Ovary (tissue), 9 donors: ENCODE results near the gene ATP4B. TPM values are rescaled to one million over a fixed set of nuclear protein-coding genes. Genes with fewer than 3 reads are reported as not detected.

ENCODE experiments used
- DNase-seq, 5 donors: peaks; one replicate each; pipeline ENCODE4 v3.0.0-alpha.2; 2019 to 2020
- H3K27ac ChIP-seq, 2 donors: fragments of 200-600 bp; one replicate each; pipeline versions ENCODE4 v1.5.1 to v1.8.0; 2019 to 2022
- H3K27me3 ChIP-seq: fragments of 200-600 bp; one replicate; pipeline ENCODE4 v1.8.0; 2022
- H3K36me3 ChIP-seq: fragments of 200-600 bp; sonication (generic); one replicate; pipeline ENCODE4 v1.5.1; 2019
- H3K4me1 ChIP-seq: one replicate; pipeline ENCODE4 v1.8.1; 2013; ENCODE audit warnings: mild to moderate bottlenecking, moderate library complexity; ENCODE audit not compliant: insufficient read depth
- H3K4me3 ChIP-seq: fragments of 200-600 bp; sonication (generic); one replicate; pipeline ENCODE4 v1.5.1; 2017
- H3K9me3 ChIP-seq, 2 donors: fragments of 200-600 bp in 1 of 2; sonication (generic) in 1 of 2; one replicate each; pipeline versions ENCODE4 v1.5.1 to v1.8.1; 2013 to 2019; ENCODE audit warnings: mild to moderate bottlenecking in 1 of 2, moderate library complexity in 1 of 2
- CTCF ChIP-seq, 3 donors: fragments of 450-650 bp in 2 of 3; fragments of 200-600 bp in 1 of 3; IDR thresholded peaks; one replicate each; pipeline versions ENCODE4 v1.5.1 to v1.8.0; 2016 to 2022; ENCODE audit warnings: antibody characterized with exemption in 3 of 3, mild to moderate bottlenecking in 1 of 3
- EP300 ChIP-seq: sonication (generic); formaldehyde crosslinking; IDR thresholded peaks from one replicate; pipeline ENCODE4 v1.6.1; 2017; ENCODE audit warnings: antibody characterized with exemption
- POLR2A ChIP-seq: fragments of 450-650 bp; IDR thresholded peaks from one replicate; pipeline ENCODE4 v1.6.1; 2017; ENCODE audit warnings: antibody characterized with exemption, mild to moderate bottlenecking, moderate library complexity
- whole genome bisulfite sequencing, 3 donors: extraction: QIAGEN DNeasy Blood & Tissue Kit in 1 of 3; methylation state at CpG; one replicate each; pipeline versions ENCODE4 v1.1.5 to v1.1.7; 2013 to 2017; 5-methylcytosine and 5-hydroxymethylcytosine counted together
- intact Hi-C, 4 donors: fragments of 100-400 bp; cut with DNase I; formaldehyde crosslinking; loops; one replicate each; pipeline versions ENCODE4 v1.11.0 to v1.15.1; 2022 to 2023
- polyA plus RNA-seq, 2 donors: library from polyadenylated mRNA; stranded (reverse); fragments of 200-250 nt in 1 of 2; fragments of 350-450 nt in 1 of 2; fragmentation: Illumina TruSeq in 1 of 2; extraction: RNeasy Lipid Tissue Mini Kit (QIAGEN cat#74804) in 1 of 2; gene quantifications; one replicate each; pipeline ENCODE4 v1.2.3, GENCODE V29; 2013 to 2014
- total RNA-seq, 7 donors: library from RNA; depleted of rRNA in 2 of 7; stranded (reverse); fragments of >200 nt in 2 of 7; fragmentation: NEBNext Ultra II Directional in 3 of 7; extraction: Animal tissue kit (Norgen Biotek cat#: 25700) in 3 of 7; gene quantifications; one replicate each; pipeline versions ENCODE4 v1.1.0 to v1.2.4, GENCODE V29; 2016 to 2023
- donor health status: DM: no; HTN: no; CAD: no; lungs with moderate emphysema.
- donor health status: DM: no; HTN: no; CAD: no.
- donor health status: Bipolar disorder and iron deficiency.
- donor health status: DM: yes; HTN: yes; CAD: no.
- donor health status: DM: no; HTN: no; CAD: no.
- donor health status: DM: yes; HTN: yes; CAD: no.

The ATP4B gene
- total and polyA plus RNA-seq, 9 donors = 0.28 TPM; not detected in 8

GRCh38 chr13:113616281-113616906 lies 41.6 kb downstream of the ATP4B start:
- Histone ChIP-seq H3K27me3 (no peaks in the 10 kb centered on the region), H3K27ac (no peak overlapping the region), H3K36me3 (no peaks in the 10 kb centered on the region), H3K9me3 (no peaks in the 10 kb centered on the region), H3K4me3 (no peak overlapping the region), H3K4me1 (no peaks in the 10 kb centered on the region)
- TF ChIP-seq EP300 (no peak), CTCF (IDR thresholded peaks at IDR 0.05) (no peak), POLR2A (no peak)
- intact Hi-C loops = no loop called here
- no peak for DNase-seq
- WGBS, 3 donors = 70 to 73% (median 72%) methylated on average over 20 of the region's 20 CpGs

GRCh38 chr13:113613789-113614379 lies 44.1 kb downstream of the ATP4B start:
- no peaks in the 10 kb centered on the region for H3K36me3 ChIP-seq
- H3K4me1 ChIP-seq = no peaks in the 10 kb centered on the region
- H3K27ac ChIP-seq = no peak overlapping the region
- H3K9me3 ChIP-seq = no peaks in the 10 kb centered on the region
- no peaks in the 10 kb centered on the region for H3K27me3 ChIP-seq
- intact Hi-C loops = no loop called here
- 95 to 96% (median 95%) methylated on average over 16 of the region's 16 CpGs for WGBS, 3 donors
- no peak overlapping the region for H3K4me3 ChIP-seq
- no peak for TF ChIP-seq POLR2A
- TF ChIP-seq CTCF (IDR thresholded peaks at IDR 0.05) = no peak
- no peak for TF ChIP-seq EP300
- DNase-seq = no peak

GRCh38 chr13:113612607-113613006 lies 45.4 kb downstream of the ATP4B start:
- intact Hi-C loops = no loop called here
- no peaks in the 10 kb centered on the region for H3K27me3 ChIP-seq
- WGBS, 3 donors = 82 to 87% (median 85%) methylated on average over 10 of the region's 10 CpGs
- H3K4me1 ChIP-seq = no peaks in the 10 kb centered on the region
- H3K9me3 ChIP-seq = no peaks in the 10 kb centered on the region
- H3K36me3 ChIP-seq = no peaks in the 10 kb centered on the region
- TF ChIP-seq EP300 (no peak), CTCF (IDR thresholded peaks at IDR 0.05) (no peak), POLR2A (no peak)
- no peak overlapping the region for H3K27ac ChIP-seq
- DNase-seq = no peak
- H3K4me3 ChIP-seq = no peak overlapping the region

- no peak for DNase-seq
- H3K4me1 ChIP-seq = no peaks in the 10 kb centered on the region
- H3K27ac ChIP-seq = no peak overlapping the region
- 94 to 95% (median 95%) methylated on average over 5 of the region's 5 CpGs for WGBS, 3 donors
- no peaks in the 10 kb centered on the region for H3K36me3 ChIP-seq
- no peaks in the 10 kb centered on the region for H3K27me3 ChIP-seq
- TF ChIP-seq EP300 (no peak), CTCF (IDR thresholded peaks at IDR 0.05) (no peak), POLR2A (no peak)
- H3K9me3 ChIP-seq = no peaks in the 10 kb centered on the region
- intact Hi-C loops = no loop called here
- no peak overlapping the region for H3K4me3 ChIP-seq
Measured at GRCh38 chr13:113611996-113612395, 46.0 kb downstream of the ATP4B start.
